Activated gamma-delta T cell (primary cell): ENCODE data around the gene NTHL1.

Experiments used
- DNase-seq: peaks from one replicate; lab custom pipeline; 2025; lab: John Stamatoyannopoulos, UW

Gene NTHL1

DNA sequence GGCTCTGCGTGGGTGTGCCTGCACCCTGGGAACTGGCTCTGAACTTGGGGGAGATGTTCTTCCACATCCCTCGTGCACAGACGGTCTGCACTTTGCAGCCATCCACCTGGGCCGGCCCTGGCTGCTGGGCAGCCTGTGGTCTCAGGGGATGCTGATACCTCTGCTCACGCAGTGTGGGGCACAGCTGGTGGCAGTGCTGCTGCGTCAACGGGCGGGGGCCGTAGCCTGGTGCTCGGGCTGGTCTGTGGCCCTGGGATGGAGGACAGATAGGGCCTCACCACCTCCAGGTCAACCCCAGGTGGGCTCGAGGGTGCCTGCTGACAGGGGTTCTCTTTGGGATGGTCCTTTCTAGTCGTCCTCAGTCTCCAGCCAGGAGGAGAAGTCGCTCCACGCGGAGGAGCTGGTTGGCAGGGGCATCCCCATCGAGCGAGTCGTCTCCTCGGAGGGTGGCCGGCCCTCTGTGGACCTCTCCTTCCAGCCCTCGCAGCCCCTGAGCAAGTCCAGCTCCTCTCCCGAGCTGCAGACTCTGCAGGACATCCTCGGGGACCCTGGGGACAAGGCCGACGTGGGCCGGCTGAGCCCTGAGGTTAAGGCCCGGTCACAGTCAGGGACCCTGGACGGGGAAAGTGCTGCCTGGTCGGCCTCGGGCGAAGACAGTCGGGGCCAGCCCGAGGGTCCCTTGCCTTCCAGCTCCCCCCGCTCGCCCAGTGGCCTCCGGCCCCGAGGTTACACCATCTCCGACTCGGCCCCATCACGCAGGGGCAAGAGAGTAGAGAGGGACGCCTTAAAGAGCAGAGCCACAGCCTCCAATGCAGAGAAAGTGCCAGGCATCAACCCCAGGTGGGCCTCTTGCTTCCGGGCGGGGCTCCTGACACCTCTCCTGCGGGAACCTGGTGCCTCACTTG lies 36.5 kb upstream of the NTHL1 start:
- no peak for DNase-seq

DNA sequence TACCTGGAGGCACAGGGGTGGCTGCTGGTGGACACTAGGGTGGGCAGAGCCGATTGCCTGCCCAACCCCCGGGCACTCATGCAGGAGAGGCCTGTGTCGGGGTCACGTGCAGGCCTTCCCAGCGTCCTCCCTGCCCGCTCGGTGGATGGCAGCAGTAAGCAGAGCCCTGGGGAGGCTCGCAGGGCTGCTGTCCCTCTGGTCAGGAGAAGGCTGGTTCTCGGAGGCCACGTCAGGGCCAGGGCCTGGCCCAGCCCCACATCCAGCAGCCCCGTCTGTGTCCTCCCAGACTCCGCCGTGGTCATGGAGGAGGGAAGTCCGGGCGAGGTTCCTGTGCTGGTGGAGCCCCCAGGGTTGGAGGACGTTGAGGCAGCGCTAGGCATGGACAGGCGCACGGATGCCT lies 35.8 kb upstream of the NTHL1 start:
- no peak for DNase-seq

DNA sequence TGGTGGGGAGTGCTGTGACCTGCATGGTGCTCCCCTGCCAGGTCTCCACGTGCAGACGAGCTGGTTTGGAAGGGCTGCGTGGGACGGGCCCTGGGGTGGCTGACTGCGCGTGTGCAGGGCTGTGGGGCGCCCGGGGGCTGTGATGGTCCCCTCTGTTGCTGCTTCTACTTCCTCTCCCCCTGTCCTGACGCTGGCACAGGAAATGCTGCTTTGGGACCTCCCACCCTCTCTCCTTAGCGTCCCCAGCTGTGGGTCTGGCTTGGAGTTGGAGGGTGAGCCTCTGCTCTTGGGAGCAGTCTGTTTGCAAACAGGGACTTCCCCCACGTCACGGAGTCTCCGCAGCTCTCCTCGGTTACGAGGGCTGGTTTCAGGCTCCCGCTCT lies 35.3 kb upstream of the NTHL1 start:
- no peak for DNase-seq

DNA sequence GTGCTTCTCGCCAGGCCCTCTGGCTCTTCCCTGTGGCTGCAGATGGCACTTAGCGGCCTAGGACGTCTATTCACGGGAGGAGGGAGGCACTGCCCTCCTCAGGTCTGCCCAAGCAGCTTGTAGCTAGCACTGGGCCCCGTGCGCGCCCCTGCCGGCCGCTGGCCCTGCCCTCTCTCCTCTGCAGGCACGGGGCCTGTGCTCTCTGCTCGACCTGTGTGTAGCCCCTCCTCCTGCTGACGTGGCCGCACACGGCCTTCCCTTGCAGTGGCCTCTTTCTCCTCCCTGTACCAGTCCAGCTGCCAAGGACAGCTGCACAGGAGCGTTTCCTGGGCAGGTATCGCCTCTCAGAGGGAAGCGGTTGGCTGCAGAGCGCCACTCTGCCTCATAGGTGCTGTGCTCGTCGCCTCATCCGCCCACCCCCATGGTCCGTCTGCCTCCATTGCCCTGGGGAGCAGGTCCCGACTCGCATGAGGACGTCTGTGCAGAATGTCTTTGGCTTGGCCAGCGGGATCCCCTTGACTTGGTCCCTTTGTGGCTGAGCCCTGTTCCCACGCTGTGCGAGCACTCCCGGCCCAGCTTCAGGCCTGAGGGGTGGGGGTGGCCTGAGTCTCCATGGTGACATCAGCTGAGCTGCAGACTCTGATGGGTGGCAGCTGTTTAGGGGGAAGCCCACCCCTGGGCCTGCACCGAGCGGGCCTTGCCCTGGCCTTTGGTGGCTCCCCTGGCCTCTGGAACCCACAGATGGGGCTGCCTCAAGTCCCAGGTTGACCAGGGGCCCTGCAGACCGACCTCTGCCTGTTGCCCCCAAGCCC lies 34.7 kb upstream of the NTHL1 start:
- no peak for DNase-seq

DNA sequence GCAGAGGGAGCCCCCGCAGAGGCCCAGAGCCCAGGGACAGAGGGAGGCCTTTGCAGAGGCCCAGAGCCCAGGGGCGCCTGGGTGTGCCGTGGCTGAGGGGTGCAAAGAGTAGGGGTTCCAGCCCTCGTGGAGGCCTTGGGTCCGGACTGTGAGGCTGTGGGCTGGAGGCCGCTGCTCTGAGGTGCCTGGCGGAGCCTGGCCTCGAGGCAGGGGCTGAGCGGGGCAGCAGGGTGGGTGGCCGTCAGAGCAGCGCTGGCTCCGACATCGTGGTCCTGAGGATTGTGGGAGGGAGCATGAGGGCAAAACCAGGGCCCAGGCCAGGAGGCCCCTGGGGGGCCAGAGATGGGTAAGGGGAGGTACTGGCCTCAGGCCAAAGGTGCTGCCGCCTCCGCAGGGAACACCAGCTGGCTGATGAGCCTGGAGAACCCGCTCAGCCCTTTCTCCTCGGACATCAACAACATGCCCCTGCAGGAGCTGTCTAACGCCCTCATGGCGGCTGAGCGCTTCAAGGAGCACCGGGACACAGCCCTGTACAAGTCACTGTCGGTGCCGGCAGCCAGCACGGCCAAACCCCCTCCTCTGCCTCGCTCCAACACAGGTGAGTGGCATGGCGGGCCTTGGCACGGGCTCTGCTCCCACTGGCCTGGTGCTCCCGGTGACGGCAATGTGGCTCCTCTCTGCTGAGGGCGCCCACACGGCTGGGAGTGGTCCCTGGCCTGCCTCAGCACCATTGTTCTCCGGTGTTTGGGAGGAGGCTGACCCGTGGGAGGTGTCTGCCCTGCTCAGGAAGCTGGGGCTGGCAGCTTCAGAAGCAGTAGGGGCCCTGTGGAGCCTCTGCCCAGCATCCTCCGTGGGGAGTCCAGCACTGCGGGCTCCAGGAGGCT lies 33.8 kb upstream of the NTHL1 start:
- no peak for DNase-seq

DNA sequence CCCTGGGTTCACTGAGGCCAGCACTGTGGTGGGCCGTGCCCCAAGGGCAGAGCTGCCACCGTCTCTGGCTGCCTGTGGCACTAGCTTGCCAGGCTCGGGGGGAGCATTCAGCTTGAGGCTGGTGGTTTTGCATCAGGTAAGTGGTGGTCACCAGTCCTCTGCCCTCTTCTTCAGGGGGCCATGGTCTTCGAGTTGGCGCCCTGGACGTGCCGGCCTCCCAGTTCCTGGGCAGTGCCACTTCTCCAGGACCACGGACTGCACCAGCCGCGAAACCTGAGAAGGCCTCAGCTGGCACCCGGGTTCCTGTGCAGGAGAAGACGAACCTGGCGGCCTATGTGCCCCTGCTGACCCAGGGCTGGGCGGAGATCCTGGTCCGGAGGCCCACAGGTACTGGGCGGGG lies 32.4 kb upstream of the NTHL1 start:
- DNase-seq: no peak

DNA sequence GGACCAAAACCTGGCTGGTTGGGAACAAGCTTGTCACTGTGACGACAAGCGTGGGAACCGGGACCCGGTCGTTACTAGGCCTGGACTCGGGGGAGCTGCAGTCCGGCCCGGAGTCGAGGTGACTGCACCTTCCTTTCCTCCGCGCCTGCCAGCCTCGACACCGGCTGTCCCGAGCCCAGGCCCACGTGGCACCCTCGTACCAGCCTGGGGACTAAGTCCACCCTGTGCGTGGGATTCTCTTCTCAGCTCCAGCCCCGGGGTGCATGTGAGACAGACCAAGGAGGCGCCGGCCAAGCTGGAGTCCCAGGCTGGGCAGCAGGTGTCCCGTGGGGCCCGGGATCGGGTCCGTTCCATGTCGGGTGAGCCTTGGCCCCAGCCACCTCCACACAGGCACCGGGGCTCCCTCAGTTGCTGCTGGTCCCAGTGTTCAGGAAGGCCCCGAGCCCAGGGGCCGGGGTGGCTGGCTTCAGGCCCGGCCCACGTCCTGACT lies 31.7 kb upstream of the NTHL1 start:
- DNase-seq: no peak

DNA sequence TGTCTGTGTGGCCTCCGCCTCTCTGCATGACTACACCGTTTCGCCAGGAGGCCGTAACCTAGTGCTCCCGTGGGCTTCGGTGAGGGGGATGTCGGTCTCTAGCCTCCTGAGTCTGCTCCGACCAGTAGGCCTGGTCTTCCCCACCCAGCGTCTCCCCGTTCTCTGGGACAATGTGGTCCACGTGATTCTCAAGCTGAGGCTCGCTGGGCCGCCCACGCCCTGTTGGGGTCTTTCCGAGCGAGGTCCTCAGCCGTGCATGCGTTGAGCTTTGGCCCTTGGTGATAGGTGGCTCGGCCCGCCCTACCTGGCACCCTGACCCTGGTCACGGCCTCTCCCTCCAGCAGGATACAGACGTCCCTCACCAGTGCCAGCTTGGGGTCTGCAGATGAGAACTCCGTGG lies 31.1 kb upstream of the NTHL1 start:
- DNase-seq: no peak

DNA sequence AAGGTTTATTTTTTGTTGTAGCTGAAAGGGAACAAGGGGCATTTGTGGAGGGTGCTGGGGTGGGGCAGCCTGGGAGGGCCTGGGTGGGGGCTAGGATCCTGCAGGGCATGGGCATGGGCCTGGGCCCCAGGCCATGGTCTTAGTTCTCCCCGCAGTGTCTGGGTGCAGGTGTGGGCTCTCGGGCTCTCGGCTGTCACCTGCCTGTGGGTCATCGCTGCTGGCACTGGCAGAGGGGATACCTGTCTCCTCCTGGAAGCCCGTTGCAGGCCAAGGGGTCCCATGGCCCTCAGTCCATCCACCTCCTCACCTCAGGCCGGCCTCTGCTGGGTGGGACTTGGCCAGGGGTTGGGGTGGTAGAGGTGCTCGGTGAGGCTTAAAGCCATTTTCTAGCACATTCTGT lies 30.5 kb upstream of the NTHL1 start:
- no peak for DNase-seq

DNA sequence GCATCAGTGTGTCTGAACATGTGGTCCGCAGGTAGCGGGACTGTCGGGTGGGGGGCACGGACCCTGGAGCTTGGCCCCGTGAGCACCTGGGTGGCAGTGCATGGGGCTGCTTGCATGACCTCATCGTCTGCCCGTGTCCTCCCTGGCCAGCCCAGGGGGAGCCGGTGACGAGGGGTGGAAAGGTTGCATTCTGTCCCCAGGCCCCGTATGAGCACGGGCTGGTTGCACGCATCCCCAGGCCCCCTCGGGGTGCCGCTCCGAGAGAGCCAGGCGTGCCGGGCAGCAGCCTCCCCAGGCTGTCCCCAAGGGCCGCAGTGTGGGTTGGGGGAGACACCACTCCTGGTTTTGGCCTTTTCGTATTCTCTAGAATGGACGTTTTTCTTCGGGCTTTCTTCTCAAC lies 30.1 kb upstream of the NTHL1 start:
- DNase-seq: no peak

DNA sequence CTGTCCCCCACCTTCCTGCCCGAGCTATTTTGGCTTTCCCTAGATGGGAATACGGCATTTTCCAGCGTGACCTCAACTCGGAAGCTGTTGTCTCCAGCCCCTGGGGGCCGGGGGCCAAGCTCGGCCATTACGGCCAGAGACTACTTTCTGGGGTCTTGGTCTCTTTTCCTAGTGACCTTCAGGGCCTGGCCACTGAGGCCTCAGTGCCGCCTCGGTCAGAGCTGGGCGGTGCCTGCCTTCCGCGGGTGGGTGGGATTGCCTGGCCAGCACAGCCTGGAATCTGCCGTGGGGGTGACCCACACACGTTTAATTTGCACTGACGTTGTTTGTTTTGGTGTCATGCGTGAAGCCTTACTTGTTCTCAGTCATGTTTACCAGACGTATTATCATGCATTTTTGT lies 29.4 kb upstream of the NTHL1 start:
- no peak for DNase-seq

DNA sequence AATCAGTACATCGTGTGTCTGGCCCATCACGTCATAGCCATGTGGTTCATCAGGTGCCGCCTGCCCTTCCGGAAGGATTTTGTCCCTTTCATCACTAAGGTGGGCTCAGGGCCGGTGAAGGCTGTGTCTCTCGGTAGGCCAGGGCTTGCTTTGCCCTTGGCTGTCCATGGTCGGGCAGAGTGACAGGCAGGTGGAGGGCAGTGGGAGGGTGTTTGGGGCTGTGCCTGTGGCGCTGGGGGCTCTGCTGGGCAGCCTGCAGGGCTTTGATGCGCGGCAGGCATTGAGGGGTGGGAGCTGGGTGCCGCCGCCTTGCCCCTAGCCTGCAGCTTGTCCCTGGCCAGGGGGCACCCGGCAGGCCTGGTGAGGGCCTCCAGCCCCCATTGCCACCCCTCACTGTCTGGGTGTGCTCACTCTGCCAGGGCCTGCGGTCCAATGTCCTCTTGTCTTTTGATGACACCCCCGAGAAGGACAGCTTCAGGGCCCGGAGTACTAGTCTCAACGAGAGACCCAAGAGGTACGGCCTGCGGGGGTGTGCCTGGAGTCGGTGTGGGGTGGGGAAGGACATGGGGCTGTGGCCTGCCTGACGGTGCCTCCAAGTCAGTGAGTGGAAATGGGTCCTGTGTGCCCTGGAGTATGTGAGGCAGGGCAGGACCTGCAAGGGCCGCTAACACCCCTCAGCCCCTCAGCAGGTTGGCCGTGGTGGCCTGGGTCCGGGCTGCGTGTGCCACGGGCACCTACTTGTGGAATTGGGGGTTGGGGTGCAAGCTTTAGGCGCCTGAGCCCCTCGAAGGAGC lies 28.6 kb upstream of the NTHL1 start:
- no peak for DNase-seq

DNA sequence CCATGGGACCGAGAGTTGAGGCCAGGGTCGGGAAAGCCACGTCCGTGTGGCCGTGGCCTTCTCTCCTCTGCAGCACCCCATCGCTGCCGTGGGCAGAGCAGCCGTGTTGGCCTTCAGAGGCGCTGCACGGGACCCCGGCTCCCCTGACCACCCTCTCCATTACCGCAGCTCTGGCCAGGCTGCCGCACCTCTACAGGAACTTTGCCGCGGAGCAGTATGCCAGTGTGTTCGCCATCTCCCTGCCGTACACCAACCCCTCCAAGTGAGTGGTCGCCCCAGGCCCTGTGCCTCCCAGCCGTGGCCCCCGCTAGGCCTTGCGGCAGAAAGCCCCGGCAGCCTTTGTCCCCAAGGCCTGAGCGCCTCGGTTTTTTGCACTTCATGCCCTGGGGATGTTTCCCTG lies 28.0 kb upstream of the NTHL1 start:
- DNase-seq: no peak

DNA sequence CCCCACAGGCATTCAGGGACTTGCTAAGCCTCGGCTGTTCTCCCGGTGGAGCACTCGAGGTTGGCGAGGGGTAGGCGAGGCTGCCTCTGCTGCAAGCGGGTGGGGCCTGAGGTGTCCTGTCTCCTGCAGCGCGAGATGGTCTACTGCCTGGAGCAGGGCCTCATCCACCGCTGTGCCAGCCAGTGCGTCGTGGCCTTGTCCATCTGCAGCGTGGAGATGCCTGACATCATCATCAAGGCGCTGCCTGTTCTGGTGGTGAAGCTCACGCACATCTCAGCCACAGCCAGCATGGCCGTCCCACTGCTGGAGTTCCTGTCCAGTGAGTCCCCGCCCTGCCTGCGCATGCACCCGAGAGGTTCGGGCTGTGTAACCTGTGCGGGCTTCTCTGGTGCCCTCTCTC lies 26.4 kb upstream of the NTHL1 start:
- DNase-seq: no peak

DNA sequence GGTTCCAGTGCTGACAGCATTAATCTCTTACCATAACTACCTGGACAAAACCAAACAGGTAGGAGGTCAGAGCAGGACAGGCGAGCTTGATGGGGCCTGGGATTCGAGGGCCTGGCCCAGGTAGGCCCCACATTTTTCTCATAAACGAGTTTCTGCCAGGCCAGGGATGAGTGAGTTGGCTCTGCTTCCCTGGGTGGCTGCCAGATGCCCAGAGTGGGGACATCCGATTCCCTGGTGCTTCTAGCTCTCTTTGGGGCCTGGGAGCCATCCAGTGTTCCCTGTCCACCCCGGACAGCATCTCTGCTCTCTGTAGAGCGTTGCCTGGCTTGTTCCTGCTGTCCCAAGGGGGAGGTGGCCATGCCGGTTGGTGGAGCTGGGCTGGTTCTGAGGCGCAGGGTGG lies 25.3 kb upstream of the NTHL1 start:
- no peak for DNase-seq

DNA sequence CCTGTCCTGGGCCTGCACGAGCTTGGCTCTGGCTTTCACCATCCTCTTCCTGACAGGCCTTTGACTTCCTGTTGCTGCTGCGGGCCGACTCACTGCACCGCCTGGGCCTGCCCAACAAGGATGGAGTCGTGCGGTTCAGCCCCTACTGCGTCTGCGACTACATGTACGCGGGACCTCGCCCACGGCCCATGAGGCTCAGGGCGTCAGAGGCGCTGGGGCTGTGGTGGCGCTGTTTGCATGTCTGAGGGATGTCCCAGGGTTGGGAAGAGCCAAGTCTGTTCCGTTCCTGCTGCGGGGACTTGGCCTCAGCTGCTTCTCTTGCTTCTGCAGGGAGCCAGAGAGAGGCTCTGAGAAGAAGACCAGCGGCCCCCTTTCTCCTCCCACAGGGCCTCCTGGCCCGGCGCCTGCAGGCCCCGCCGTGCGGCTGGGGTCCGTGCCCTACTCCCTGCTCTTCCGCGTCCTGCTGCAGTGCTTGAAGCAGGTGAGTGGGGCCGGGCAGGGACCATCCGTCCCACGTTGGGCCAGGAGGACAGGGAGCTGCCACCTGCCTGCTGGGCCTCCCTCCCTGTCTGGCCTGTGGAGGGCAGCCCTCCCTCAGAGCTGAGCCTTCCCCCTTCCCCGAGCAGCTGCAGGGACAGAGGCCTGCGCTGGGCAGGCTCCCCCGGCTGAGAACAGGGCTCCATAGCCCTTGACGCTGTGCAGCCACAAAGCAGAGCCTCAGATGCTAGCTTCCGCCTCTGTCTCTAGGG lies 24.0 kb upstream of the NTHL1 start:
- no peak for DNase-seq

DNA sequence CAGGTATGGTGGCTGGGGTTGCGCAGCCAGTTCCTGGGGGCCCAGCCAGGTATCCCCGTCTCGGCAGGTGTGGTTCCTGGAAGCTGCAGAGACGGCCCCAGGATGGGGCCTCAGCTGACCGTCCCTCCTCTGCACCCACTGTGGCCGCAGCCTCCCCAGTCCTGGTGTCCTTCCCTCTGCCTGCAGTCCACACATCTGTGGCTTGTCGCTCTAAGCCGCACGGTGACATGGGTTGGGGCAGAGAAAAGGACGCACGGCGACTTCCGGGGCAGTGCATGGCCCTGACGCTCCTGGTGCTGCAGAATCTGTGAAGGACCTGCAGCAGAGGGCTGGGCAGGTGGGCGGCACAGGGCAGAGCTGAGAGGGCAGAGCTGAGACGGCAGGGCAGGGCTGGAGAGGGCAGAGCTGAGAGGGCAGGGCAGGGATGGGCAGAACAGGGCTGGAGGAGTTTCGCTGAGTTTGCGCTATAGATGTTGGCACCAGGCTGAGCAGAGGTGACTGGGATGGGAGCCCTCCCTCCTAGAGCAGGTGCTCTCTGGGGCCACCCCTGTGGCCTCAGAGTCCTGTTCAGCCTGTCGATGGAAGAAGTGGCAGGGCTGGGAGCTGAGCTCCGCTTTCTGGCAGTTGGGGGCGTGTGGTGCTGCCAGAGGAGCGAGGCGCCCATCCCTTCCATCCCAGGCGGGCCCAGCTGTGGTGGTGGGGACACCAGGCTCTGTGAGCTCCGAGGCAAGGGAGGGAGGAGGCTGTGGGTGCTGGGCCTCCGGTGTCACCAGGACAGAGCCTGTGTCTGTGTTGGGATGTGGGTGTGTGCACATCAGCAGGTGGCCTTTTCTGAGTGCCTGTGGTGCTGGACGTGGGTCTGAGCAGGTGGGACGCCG lies 23.2 kb upstream of the NTHL1 start:
- no peak for DNase-seq

DNA sequence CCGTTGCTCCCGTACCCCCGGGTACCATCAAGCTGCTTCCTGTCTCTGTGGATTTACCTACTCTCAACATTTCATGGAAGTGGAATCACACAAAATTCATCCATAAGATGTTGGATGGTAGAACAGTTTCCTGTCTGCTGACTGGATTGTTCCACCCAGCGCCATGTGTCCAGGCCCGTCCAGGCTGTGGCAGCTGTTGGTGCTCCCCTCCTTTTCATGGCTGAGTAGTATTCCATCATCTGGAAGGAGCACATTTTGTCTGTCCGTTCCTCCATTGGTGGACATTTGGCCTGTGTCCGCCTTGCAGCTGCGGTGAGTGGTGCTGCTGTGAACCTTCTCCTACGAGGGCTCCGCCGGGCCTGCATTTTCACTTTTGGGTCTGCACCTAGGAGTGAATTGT lies 18.5 kb upstream of the NTHL1 start:
- no peak for DNase-seq

DNA sequence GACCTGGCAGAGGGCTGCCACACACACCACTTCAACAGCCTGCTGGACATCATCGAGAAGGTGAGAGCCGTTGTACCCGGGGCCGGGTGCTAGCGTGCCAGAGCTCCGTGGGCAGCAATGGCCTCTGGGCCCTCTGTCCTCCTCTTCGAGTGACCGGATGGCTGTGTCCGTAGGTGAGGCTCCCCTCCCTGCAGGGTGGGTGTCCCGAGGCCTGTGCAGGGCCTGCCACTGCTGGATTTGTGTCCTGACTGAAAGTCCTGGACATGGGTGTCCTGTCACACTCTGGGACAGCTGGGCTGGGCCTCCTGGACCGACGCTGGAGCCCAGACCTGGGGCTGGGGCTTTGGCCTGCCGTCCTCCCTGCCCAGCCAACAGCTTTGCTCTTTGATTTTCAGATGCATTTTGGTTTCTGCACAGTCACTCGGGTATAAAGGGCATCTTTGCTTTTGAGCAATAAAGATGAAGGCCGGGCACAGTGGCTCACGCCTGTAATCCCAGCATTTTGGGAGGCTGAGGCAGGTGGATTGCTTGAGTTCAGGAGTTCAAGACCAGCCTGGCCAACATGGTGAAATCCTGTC lies 16.8 kb upstream of the NTHL1 start:
- DNase-seq: no peak
